ENCODE data around the gene MOG.

The MOG gene

GRCh38 chr6:29676981-29677601, 20.2 kb downstream of the MOG start:
- no peak for DNase-seq (ENCODE audit: low read depth)

- DNase-seq (ENCODE audit: low read depth): no peak
These were observed 21.2 kb downstream of the MOG start for GRCh38 chr6:29678114-29678513.

GRCh38 chr6:29679962-29680361, 23.1 kb downstream of the MOG start:
- DNase-seq (ENCODE audit: low read depth): no peak

GRCh38 chr6:29680416-29680815, 23.5 kb downstream of the MOG start:
- no peak for DNase-seq (ENCODE audit: low read depth)

- no peak for DNase-seq (ENCODE audit: low read depth)
These were observed 24.0 kb downstream of the MOG start, which contains the start of gene ZFP57 for GRCh38 chr6:29680904-29681303. ZFP57 (minus strand) TSS chr6:29681152; CDS start chr6:29677003, 4,149 bp downstream.

- DNase-seq (ENCODE audit: low read depth): no peak
These were observed 24.9 kb downstream of the MOG start for GRCh38 chr6:29681811-29682210.

- no peak for DNase-seq (ENCODE audit: low read depth)
These were observed 28.9 kb downstream of the MOG start for GRCh38 chr6:29685718-29686326.

- no peak for DNase-seq (ENCODE audit: low read depth)
These were observed 37.7 kb downstream of the MOG start for GRCh38 chr6:29694637-29695036.

- no peak for DNase-seq (ENCODE audit: low read depth)
These were observed 39.5 kb downstream of the MOG start for GRCh38 chr6:29696147-29697125.

GRCh38 chr6:29702519-29703103, 45.7 kb downstream of the MOG start:
- DNase-seq (ENCODE audit: low read depth): no peak

- DNase-seq (ENCODE audit: low read depth): no peak
These were observed 48.7 kb downstream of the MOG start for GRCh38 chr6:29705389-29706231.

- DNase-seq (ENCODE audit: low read depth): no peak
These were observed 51.7 kb downstream of the MOG start for GRCh38 chr6:29708432-29709179.

- DNase-seq (ENCODE audit: low read depth): no peak
These were observed 52.3 kb downstream of the MOG start for GRCh38 chr6:29709188-29709587.

GRCh38 chr6:29710281-29710941, 53.5 kb downstream of the MOG start:
- DNase-seq (ENCODE audit: low read depth): no peak

- no peak for DNase-seq (ENCODE audit: low read depth)
These were observed 64.0 kb downstream of the MOG start for GRCh38 chr6:29720863-29721262.
